Measurements from ENCODE around the gene LCN2. TPM values are rescaled to one million over a fixed set of nuclear protein-coding genes. Genes with fewer than 3 reads are reported as not detected.

Gene LCN2
- total and polyA plus RNA-seq, 2 experiments from 2014 or later = 2.0 TPM; not detected in 1

- TF ChIP-seq STAT1 (IDR thresholded peaks at IDR 0.05; ENCODE audit: unreplicated experiment) = no peak
- no peak for TF ChIP-seq NANOG (IDR thresholded peaks at IDR 0.05; ENCODE audit: borderline replicate concordance)
- no peak for TF ChIP-seq POLR2AphosphoS5 (IDR thresholded peaks at IDR 0.05; ENCODE audit: low read depth)
These were observed 11.3 kb downstream of the LCN2 start (continued) for GRCh38 chr9:128160603-128160987.

GRCh38 chr9:128161215-128161902, 12.1 kb downstream of the LCN2 start:
- Histone ChIP-seq H3K27ac (ENCODE audit: low read depth) (no peak overlapping the region), H4K20me1 (replicated peaks; ENCODE audit: insufficient read depth) (0 out of 2 replicates have a peak, but pooled peaks cover 5% of the 10 kb centered on the region), H3K36me3 (ENCODE audit: insufficient read depth) (no peaks in the 10 kb centered on the region), H3K4me1 (ENCODE audit: insufficient read depth) (peaks cover 4% of the 10 kb centered on the region; the same call in 1 of the 2 replicates), H3K4me2 (peak overlapping the region; percentile 94), H3F3A (replicated peaks; ENCODE audit: low read depth) (peaks cover 4% of the 10 kb centered on the region; the same call in 1 of the 2 replicates), H3K27me3 (ENCODE audit: insufficient read depth) (no peaks in the 10 kb centered on the region), H2AFZ (no peak overlapping the region), H3K9me2 (ENCODE audit: insufficient read depth) (no peaks in the 10 kb centered on the region), H3K4me3 (peak overlapping the region; percentile 94), H3K79me2 (replicated peaks; ENCODE audit: insufficient read depth) (no peaks in the 10 kb centered on the region)
- no peak overlapping the region for H3K27ac Mint-ChIP-seq
- H3K9me3 Mint-ChIP-seq = no peaks in the 10 kb centered on the region
- peaks cover 4% of the 10 kb centered on the region; the same call in 2 of the 3 replicates for H3K4me1 Mint-ChIP-seq
- H3K27me3 Mint-ChIP-seq (ENCODE audit: insufficient read depth, low read depth, poor library complexity) = peaks cover 3% of the 10 kb centered on the region
- ATAC-seq (no peak), DNase-seq (ENCODE audit: low spot score) (no peak)
- TF ChIP-seq JUNB (IDR thresholded peaks at IDR 0.05; ENCODE audit: unreplicated experiment) = no peak
- TF ChIP-seq POLR2AphosphoS5 (IDR thresholded peaks at IDR 0.05; ENCODE audit: low read depth) = no peak
- no peak for TF ChIP-seq EZH2 (IDR thresholded peaks at IDR 0.05; ENCODE audit: low read depth, unreplicated experiment)
- no peak for TF ChIP-seq ZNF331 (CRISPR knock-in tag; IDR thresholded peaks at IDR 0.05; ENCODE audit: low read depth)
- no peak for TF ChIP-seq ZNF114 (CRISPR knock-in tag; IDR thresholded peaks at IDR 0.05)
- TF ChIP-seq ETS1 (IDR thresholded peaks at IDR 0.05) = no peak
- no peak for TF ChIP-seq STAT1 (IDR thresholded peaks at IDR 0.05; ENCODE audit: unreplicated experiment)
- no peak for TF ChIP-seq CREB1 (CRISPR knock-in tag; IDR thresholded peaks at IDR 0.05; ENCODE audit: low read depth)
- no peak for TF ChIP-seq NANOG (IDR thresholded peaks at IDR 0.05; ENCODE audit: borderline replicate concordance)
- TF ChIP-seq CTCF (conservative IDR thresholded peaks at IDR 0.05; ENCODE audit: low read depth in 2 of 2) = no peak
- peak overlapping the region; percentile 76 for H3K4me3 Mint-ChIP-seq
- peaks cover 24% of the 10 kb centered on the region for H3K36me3 Mint-ChIP-seq (ENCODE audit: low read depth)

Data from GM23338 (cell line).